GM18873 (cell line): Measurements from ENCODE around the gene RGPD4.
"Not testable (repeated sequence)": the region's sequence is repeated elsewhere in the genome, so short reads cannot be mapped to it uniquely, and the experiment has no call there.

Experiments used
- ATAC-seq: cut with Tn5 transposase; IDR thresholded peaks from one replicate; pipeline ENCODE4 v1.9.1; 2021; ENCODE audit warnings: mild to moderate bottlenecking, moderate library complexity, moderate number of reproducible peaks; ENCODE audit not compliant: unreplicated experiment, low FRiP score

Gene RGPD4

GRCh38 chr2:107916696-107917370, 90.1 kb downstream of the RGPD4 start:
- ATAC-seq, result not testable (repeated sequence)

DNA sequence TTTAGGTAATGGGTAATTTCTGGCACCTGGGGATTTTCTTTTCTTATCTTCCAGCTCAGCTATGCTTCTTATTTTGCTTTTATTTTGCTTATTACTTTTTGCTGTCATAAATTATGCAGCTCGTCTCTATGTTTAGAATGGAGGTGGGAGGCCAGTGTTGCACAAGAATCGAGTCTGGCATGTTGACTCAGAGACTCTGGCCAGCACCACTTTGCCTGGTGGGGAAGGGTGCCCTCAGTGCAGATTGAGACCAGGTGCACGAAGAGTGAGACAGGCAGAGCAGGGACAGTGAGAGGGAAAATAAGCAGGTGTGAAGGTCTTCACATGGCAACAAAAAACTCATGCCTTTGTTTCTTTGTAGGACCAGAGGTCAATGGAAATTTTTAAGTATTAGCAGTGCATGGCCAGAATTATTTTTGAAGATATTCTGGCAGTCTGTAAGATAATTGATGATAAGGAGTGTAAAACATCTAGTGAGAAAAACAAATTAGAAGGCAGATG, 100.4 kb downstream of the RGPD4 start:
- ATAC-seq, result no peak

- ATAC-seq, result no peak
Measured at GRCh38 chr2:107931412-107931811, 104.7 kb downstream of the RGPD4 start.

GRCh38 chr2:107932488-107932887, 105.8 kb downstream of the RGPD4 start:
- no peak for ATAC-seq

DNA sequence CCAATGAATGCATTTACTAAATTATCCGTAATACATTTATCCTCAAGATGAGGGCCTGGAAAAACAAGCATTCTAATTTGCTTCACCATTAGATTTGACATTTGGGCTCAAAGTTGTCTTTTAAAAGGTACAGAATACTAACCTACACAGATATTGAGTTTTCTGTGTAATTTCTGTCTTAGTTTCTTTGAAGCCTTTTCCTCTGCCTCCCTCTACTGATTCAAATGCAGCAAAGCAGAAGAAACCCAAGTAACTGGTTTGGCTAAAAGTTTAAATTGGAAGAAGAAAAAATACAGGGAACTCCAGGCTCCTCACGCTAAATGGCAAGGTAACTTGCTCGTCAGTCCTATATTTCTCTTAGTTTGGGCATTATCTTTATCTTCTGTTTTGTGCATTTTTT, 106.3 kb downstream of the RGPD4 start:
- no peak for ATAC-seq

- no peak for ATAC-seq
Measured at GRCh38 chr2:107936433-107937359, 110.0 kb downstream of the RGPD4 start.
